ENCODE results near the gene IL4. TPM values are rescaled to one million over a fixed set of nuclear protein-coding genes. Genes with fewer than 3 reads are reported as not detected.

The IL4 gene
- total RNA-seq, 4 donors from 2014 or later: not detected

GRCh38 chr5:132668706-132669454 lies 4.9 kb upstream of the IL4 start:
- TF ChIP-seq, protein P1, sequence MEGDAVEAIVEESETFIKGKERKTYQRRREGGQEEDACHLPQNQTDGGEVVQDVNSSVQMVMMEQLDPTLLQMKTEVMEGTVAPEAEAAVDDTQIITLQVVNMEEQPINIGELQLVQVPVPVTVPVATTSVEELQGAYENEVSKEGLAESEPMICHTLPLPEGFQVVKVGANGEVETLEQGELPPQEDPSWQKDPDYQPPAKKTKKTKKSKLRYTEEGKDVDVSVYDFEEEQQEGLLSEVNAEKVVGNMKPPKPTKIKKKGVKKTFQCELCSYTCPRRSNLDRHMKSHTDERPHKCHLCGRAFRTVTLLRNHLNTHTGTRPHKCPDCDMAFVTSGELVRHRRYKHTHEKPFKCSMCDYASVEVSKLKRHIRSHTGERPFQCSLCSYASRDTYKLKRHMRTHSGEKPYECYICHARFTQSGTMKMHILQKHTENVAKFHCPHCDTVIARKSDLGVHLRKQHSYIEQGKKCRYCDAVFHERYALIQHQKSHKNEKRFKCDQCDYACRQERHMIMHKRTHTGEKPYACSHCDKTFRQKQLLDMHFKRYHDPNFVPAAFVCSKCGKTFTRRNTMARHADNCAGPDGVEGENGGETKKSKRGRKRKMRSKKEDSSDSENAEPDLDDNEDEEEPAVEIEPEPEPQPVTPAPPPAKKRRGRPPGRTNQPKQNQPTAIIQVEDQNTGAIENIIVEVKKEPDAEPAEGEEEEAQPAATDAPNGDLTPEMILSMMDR (IDR thresholded peaks at IDR 0.05): no peak
- ATAC-seq (ENCODE audit: low FRiP score) (peak; percentile 63), DNase-seq (ENCODE audit: low spot score) (no peak)

DNA sequence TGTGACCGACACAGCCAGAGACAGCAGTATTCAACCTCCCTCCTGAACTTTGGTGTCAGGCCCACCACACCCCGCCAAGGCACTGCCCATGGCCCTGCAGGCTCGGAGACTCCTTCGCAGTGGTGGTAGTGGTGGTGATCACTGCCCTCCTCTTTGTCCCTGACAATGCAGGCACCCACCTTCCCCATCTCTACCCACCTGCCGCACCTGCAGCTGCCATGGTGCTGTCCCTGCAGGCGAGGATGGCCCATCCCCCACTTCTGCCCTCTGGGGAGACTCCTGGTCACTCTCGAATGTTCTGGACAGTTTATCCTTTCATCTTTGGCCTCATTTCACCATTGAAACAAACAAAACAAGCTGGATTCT lies 4.4 kb upstream of the IL4 start:
- TF ChIP-seq, protein P1 (IDR thresholded peaks at IDR 0.05): no peak
- ATAC-seq (ENCODE audit: low FRiP score) (no peak), DNase-seq (ENCODE audit: low spot score) (no peak)

DNA sequence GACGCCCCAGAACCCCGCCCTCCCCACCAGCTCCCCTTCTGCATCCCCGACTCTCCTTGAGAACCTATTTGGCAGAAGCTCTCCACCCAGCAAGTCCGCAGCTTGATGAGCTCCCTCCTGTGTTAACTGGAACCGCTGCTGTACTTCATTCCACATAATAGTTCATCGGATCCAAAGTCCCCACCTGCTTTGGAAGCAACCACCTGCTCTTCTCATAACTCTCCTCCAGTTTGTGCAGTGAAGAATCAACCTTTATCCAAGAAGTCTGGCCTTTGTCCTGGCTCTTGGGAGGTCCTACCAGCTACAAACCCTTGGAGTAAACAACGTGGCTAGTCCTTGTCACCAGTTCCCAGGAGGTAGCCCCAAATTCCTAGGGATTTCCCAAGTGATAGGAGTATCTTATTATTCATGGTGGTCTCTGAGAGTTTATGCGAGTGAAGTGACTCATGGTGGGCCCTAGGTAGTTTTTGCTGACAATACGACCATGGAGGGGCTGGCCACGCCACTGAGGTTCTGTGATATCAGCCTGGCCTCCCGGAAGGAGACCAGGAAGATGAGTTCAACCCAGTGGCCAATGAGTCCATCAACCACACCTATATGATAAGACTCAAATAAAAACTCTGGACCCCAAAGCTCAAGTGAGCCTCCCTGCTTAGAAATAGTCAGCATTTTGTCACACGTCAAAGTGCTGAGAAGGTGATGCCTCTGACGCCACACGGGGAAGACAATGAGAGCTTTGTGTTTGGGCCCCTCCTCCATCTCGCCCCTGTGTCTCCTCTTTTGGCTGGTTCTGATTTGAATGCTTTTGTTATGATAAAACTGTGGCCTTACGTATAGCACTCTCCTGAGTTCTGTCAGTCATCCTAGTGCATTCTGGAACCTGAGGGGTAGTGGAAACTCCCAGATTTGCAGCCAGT lies 3.6 kb upstream of the IL4 start:
- TF ChIP-seq, protein P1 (IDR thresholded peaks at IDR 0.05): no peak
- ATAC-seq (ENCODE audit: low FRiP score) (no peak), DNase-seq (ENCODE audit: low spot score) (no peak)

DNA sequence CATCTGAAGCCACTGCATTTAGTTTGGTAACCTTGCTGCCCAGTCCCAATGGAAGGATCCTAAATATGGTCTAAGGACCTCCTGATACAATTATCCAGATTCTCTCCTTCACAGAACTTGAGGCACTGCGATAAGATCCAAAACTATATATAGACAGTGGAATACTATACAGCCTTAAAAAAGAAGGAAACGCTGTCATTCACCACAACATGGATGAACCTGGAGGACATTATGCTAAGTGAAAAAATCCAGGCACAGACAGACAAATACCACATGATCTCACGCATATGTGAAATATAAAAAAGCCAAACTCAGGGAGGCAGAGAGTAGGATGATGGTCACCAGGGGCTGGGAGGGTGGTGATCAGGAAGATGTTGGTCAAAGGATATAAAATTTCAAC lies 2.8 kb upstream of the IL4 start:
- TF ChIP-seq, protein P1 (IDR thresholded peaks at IDR 0.05): no peak
- no peak for DNase-seq (ENCODE audit: low spot score)
- ATAC-seq (ENCODE audit: low FRiP score): no peak

DNA sequence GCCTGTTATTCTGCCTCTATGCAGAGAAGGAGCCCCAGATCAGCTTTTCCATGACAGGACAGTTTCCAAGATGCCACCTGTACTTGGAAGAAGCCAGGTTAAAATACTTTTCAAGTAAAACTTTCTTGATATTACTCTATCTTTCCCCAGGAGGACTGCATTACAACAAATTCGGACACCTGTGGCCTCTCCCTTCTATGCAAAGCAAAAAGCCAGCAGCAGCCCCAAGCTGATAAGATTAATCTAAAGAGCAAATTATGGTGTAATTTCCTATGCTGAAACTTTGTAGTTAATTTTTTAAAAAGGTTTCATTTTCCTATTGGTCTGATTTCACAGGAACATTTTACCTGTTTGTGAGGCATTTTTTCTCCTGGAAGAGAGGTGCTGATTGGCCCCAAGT lies 301 bp upstream of the IL4 start:
- ATAC-seq (ENCODE audit: low FRiP score) (no peak), DNase-seq (ENCODE audit: low spot score) (no peak)
- TF ChIP-seq, protein P1 (IDR thresholded peaks at IDR 0.05): no peak

DNA sequence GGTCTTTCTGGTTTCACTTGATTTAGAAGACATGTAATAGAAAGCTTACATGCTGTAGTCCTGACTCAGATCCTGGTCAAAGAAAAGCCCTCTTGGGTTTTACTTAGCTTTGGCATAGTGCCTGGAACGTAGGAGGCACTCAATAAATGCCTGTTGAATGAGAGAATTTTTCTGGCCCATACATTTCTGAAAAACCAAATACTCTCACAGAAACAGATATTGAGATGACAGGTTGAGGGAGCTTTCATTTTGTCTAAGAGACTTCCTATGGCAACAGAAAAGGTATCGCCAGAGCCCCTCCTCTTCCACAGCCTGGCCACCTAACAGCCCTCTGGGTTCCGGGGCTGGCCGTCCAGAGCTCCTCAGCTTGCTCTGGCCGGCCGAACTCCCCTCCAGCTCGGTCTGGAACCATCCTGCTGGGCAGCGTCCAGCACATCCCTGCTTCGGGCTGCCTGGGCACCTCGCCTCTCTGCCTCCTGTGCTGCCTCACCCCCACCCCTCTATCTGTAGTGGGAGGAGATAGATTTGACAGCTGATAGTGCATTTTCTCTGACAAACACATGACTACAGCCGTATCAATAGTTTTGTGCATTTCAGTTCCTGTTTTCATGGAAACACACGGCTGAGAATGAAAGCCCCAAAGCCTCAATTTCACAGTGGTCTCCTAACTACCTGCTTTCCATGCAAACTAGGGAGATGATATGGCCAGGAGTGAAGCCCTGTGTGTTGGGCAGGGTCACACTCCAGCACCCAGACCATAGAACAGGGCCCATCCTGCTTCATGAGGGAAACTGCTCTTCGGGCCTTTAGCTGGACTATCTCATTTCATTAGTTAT lies 1.1 kb downstream of the IL4 start:
- ATAC-seq (ENCODE audit: low FRiP score) (peak; percentile 75), DNase-seq (ENCODE audit: low spot score) (no peak)
- TF ChIP-seq, protein P1 (IDR thresholded peaks at IDR 0.05): no peak
